Measurements from ENCODE around the gene FOXP3.
"Not testable (repeated sequence)": the region's sequence is repeated elsewhere in the genome, so short reads cannot be mapped to it uniquely, and the experiment has no call there.

The FOXP3 gene

GRCh38 chrX:49264460-49264859 lies at the start of gene FOXP3:
FOXP3 (minus strand) TSS chrX:49264710; CDS start chrX:49258505, 6,205 bp downstream.
- Mint-ChIP-seq H3K9me3 (no peaks in the 10 kb centered on the region), H3K4me1 (ENCODE audit: low read depth) (peaks cover 46% of the 10 kb centered on the region), H3K4me3 (peak within 1 kb of the TSS; percentile 58), H3K27ac (peak within 1 kb of the TSS; percentile 71), H3K36me3 (ENCODE audit: low read depth) (peaks cover 3% of the 10 kb centered on the region), H3K27me3 (peaks cover 20% of the 10 kb centered on the region)
- no peak for DNase-seq

- Mint-ChIP-seq H3K4me1 (ENCODE audit: low read depth) (peaks cover 26% of the 10 kb centered on the region), H3K27ac (no peak overlapping the region), H3K9me3 (no peaks in the 10 kb centered on the region), H3K27me3 (peaks cover 11% of the 10 kb centered on the region), H3K4me3 (no peak overlapping the region), H3K36me3 (ENCODE audit: low read depth) (no peaks in the 10 kb centered on the region)
- DNase-seq = no peak
Measured at GRCh38 chrX:49312176-49312575, 47.7 kb upstream of the FOXP3 start.

- Mint-ChIP-seq H3K4me3 (no peak overlapping the region), H3K36me3 (ENCODE audit: low read depth) (no peaks in the 10 kb centered on the region), H3K27me3 (peaks cover 11% of the 10 kb centered on the region), H3K9me3 (no peaks in the 10 kb centered on the region), H3K4me1 (ENCODE audit: low read depth) (peaks cover 26% of the 10 kb centered on the region), H3K27ac (peak overlapping the region; percentile 2)
- no peak for DNase-seq
Measured at GRCh38 chrX:49310371-49310770, 45.9 kb upstream of the FOXP3 start.

GRCh38 chrX:49309401-49309981 lies 45.0 kb upstream of the FOXP3 start:
- Mint-ChIP-seq H3K4me3 (peak overlapping the region; percentile 70), H3K36me3 (ENCODE audit: low read depth) (no peaks in the 10 kb centered on the region), H3K4me1 (ENCODE audit: low read depth) (peaks cover 26% of the 10 kb centered on the region), H3K9me3 (no peaks in the 10 kb centered on the region), H3K27ac (peak overlapping the region; percentile 88), H3K27me3 (peaks cover 11% of the 10 kb centered on the region)
- no peak for DNase-seq

GRCh38 chrX:49308604-49309269 lies 44.2 kb upstream of the FOXP3 start:
- Mint-ChIP-seq H3K4me1 (ENCODE audit: low read depth) (peaks cover 26% of the 10 kb centered on the region), H3K36me3 (ENCODE audit: low read depth) (no peaks in the 10 kb centered on the region), H3K9me3 (no peaks in the 10 kb centered on the region), H3K27ac (peak overlapping the region; percentile 88), H3K27me3 (peaks cover 17% of the 10 kb centered on the region), H3K4me3 (peak overlapping the region; percentile 70)
- DNase-seq = no peak

GRCh38 chrX:49307775-49308174 lies 43.3 kb upstream of the FOXP3 start:
- not testable (repeated sequence) for H3K27ac Mint-ChIP-seq; H3K4me3 Mint-ChIP-seq; DNase-seq; H3K9me3 Mint-ChIP-seq; H3K36me3 Mint-ChIP-seq (ENCODE audit: low read depth)
- Mint-ChIP-seq H3K4me1 (ENCODE audit: low read depth) (peaks cover 26% of the 10 kb centered on the region), H3K27me3 (peaks cover 26% of the 10 kb centered on the region)

GRCh38 chrX:49303346-49303745 lies 38.8 kb upstream of the FOXP3 start, which contains the start of gene GAGE10:
GAGE10 (plus strand) TSS chrX:49303646; CDS start chrX:49304860, 1,214 bp downstream.
- Mint-ChIP-seq H3K36me3 (ENCODE audit: low read depth) (no peaks in the 10 kb centered on the region), H3K27me3 (peaks cover 47% of the 10 kb centered on the region), H3K4me1 (ENCODE audit: low read depth) (peaks cover 7% of the 10 kb centered on the region), H3K4me3 (no peak within 1 kb of the TSS), H3K9me3 (no peaks in the 10 kb centered on the region), H3K27ac (no peak within 1 kb of the TSS)
- DNase-seq = no peak

- H3K27ac Mint-ChIP-seq = no peak overlapping the region
- no peaks in the 10 kb centered on the region for H3K9me3 Mint-ChIP-seq
- DNase-seq = no peak
- no peak overlapping the region for H3K4me3 Mint-ChIP-seq
- peaks cover 52% of the 10 kb centered on the region for H3K27me3 Mint-ChIP-seq
- H3K36me3 Mint-ChIP-seq (ENCODE audit: low read depth) = no peaks in the 10 kb centered on the region
- peaks cover 2% of the 10 kb centered on the region for H3K4me1 Mint-ChIP-seq (ENCODE audit: low read depth)
Measured at GRCh38 chrX:49300703-49301102, 36.2 kb upstream of the FOXP3 start.

- H3K36me3 Mint-ChIP-seq (ENCODE audit: low read depth); H3K27ac Mint-ChIP-seq; H3K4me1 Mint-ChIP-seq (ENCODE audit: low read depth); H3K4me3 Mint-ChIP-seq; DNase-seq; H3K9me3 Mint-ChIP-seq: not testable (repeated sequence)
- H3K27me3 Mint-ChIP-seq = peaks cover 51% of the 10 kb centered on the region
Measured at GRCh38 chrX:49299293-49299692, 34.8 kb upstream of the FOXP3 start.

GRCh38 chrX:49292400-49293362 lies 28.2 kb upstream of the FOXP3 start:
- Mint-ChIP-seq H3K27me3 (peaks cover 36% of the 10 kb centered on the region), H3K27ac (no peak overlapping the region), H3K36me3 (ENCODE audit: low read depth) (no peaks in the 10 kb centered on the region), H3K9me3 (no peaks in the 10 kb centered on the region), H3K4me1 (ENCODE audit: low read depth) (peaks cover 25% of the 10 kb centered on the region), H3K4me3 (no peak overlapping the region)
- no peak for DNase-seq

- H3K27me3 Mint-ChIP-seq = peaks cover 42% of the 10 kb centered on the region
- H3K9me3 Mint-ChIP-seq = no peaks in the 10 kb centered on the region
- DNase-seq = peak; percentile 80
- H3K36me3 Mint-ChIP-seq (ENCODE audit: low read depth) = no peaks in the 10 kb centered on the region
- H3K4me1 Mint-ChIP-seq (ENCODE audit: low read depth) = peaks cover 31% of the 10 kb centered on the region
- no peak overlapping the region for H3K27ac Mint-ChIP-seq
- H3K4me3 Mint-ChIP-seq = no peak overlapping the region
Measured at GRCh38 chrX:49291615-49292337, 27.3 kb upstream of the FOXP3 start.

- H3K4me1 Mint-ChIP-seq (ENCODE audit: low read depth) = peaks cover 30% of the 10 kb centered on the region
- no peaks in the 10 kb centered on the region for H3K36me3 Mint-ChIP-seq (ENCODE audit: low read depth)
- no peak overlapping the region for H3K27ac Mint-ChIP-seq
- peaks cover 35% of the 10 kb centered on the region for H3K27me3 Mint-ChIP-seq
- H3K4me3 Mint-ChIP-seq = no peak overlapping the region
- DNase-seq = no peak
- no peaks in the 10 kb centered on the region for H3K9me3 Mint-ChIP-seq
Measured at GRCh38 chrX:49290215-49290614, 25.7 kb upstream of the FOXP3 start.

- H3K36me3 Mint-ChIP-seq (ENCODE audit: low read depth) = no peaks in the 10 kb centered on the region
- no peak overlapping the region for H3K4me3 Mint-ChIP-seq
- H3K9me3 Mint-ChIP-seq = no peaks in the 10 kb centered on the region
- H3K27ac Mint-ChIP-seq = peak overlapping the region; percentile 34
- H3K4me1 Mint-ChIP-seq (ENCODE audit: low read depth) = peaks cover 30% of the 10 kb centered on the region
- DNase-seq = peak; percentile 14
- H3K27me3 Mint-ChIP-seq = peaks cover 36% of the 10 kb centered on the region
Measured at GRCh38 chrX:49287665-49288064, 23.2 kb upstream of the FOXP3 start.

GRCh38 chrX:49286581-49286980 lies 22.1 kb upstream of the FOXP3 start:
- Mint-ChIP-seq H3K4me1 (ENCODE audit: low read depth) (peaks cover 31% of the 10 kb centered on the region), H3K9me3 (no peaks in the 10 kb centered on the region), H3K27ac (no peak overlapping the region), H3K27me3 (peaks cover 35% of the 10 kb centered on the region), H3K4me3 (no peak overlapping the region), H3K36me3 (ENCODE audit: low read depth) (no peaks in the 10 kb centered on the region)
- DNase-seq = peak; percentile 18
